HL-60/S4 treated with phorbol 12-myristate 13-acetate at 8.2 ng/mL for 4 days and 3 days (cell line): ENCODE measurements around the gene TBC1D14.

Source experiments
- in situ Hi-C: fragments of 300-500 bp; cut with MboI; formaldehyde crosslinking; loops from 2 replicates; pipeline ENCODE4 v1.15.0; 2022; ENCODE audit warnings: low sequenced_read_pairs

Gene TBC1D14

DNA sequence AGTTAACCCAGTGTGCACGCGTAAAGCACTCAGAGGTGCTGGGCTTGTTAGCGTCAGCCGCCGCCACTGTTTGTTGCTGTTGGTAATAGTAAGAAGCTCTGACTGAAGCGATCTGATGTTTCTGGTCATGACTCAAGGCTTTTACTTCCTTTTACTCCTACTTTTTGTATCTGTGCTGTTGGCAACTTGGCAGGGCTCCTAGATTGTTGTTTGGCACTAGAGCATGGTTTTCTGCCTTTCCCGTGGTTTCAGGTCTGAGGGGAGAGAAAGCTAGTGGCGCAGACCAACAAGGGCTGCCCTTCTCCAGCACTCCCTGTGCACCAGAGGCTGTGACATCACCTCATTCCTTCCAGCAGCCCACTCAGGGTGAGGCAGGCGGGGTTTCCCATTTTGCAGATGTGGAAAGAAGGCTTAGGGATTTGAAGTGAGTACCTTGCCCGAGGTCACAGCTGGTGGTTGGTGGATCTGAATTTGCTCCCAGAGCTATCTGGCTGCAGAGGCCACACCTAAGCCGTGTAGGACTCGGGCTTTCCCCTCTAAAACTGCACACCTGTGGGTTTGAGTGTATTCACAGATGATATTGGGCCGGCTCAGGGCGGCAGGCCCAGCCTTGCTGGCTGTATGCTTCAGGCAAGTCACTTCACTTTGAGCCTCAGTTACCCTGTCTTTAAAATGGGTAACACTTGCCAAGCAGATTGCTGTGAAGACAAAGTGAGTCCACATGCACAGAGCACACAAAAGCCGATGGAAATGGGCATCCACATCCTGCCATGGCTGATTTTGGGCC, 82.3 kb downstream of the TBC1D14 start:
- in situ Hi-C loops, result no loop called here

DNA sequence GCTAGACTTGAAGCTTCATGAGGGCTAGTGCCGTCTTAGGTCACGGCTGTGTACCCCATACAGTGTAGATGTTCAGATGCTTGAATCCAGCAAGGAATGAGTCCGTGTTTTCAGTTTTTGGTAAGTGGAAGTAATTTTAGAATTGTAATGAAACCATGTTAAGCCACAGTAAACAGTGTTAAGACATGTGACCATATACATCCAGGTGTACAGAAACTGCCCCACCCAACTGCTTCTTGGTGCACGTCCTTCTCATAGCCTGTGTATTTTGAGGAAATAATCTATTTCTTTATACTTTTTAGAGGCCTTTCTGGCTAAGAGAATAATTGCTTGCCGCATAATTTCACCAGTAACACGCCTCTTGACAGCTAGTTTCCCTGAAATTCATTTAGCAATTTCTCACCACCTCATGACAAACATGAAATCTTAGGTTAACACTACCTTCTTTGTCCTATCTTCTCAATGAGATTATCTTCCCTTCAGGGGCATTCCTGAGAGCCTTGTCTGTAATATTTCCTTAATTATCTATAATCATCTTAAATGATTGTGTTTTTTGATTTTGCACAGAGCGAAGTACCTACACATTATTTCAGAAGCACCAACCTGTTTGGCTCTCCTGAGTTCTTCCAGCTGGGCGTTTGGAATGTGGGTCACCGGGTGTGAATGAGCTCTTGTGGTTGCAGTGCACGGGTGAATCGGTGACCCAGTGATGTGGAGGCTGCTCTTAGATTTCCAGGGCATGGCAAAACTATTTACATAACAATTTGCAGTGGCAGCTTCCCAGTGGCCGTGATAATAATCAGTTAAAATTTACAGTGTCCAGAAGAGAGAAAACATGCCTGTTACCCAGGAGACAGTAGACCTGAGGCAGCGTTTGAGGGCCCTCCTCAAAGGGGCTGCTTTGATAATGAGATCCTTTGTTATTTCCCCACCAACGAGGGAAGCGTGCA, 83.4 kb downstream of the TBC1D14 start:
- in situ Hi-C loops, result no loop called here

DNA sequence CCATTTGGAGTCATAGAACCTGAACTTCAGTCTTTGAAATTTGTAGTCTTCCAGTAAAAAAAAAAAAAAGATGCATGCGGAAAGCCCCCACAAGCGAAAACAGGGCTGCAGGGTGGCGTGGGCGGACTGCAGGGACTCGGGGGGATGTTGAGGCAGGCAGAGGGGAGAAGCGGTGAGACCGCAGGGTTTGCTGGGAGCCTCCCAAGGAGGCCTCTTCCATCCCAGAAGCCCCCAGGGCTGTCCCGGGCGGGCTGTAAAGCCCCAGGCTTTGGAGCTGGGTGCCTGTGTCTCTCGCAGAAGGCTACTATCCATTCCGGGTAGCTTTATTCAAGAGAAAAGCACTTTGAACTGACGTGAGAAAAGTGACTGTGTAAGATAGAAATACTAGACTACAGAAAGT, 86.9 kb downstream of the TBC1D14 start:
- in situ Hi-C loops, result no loop called here

DNA sequence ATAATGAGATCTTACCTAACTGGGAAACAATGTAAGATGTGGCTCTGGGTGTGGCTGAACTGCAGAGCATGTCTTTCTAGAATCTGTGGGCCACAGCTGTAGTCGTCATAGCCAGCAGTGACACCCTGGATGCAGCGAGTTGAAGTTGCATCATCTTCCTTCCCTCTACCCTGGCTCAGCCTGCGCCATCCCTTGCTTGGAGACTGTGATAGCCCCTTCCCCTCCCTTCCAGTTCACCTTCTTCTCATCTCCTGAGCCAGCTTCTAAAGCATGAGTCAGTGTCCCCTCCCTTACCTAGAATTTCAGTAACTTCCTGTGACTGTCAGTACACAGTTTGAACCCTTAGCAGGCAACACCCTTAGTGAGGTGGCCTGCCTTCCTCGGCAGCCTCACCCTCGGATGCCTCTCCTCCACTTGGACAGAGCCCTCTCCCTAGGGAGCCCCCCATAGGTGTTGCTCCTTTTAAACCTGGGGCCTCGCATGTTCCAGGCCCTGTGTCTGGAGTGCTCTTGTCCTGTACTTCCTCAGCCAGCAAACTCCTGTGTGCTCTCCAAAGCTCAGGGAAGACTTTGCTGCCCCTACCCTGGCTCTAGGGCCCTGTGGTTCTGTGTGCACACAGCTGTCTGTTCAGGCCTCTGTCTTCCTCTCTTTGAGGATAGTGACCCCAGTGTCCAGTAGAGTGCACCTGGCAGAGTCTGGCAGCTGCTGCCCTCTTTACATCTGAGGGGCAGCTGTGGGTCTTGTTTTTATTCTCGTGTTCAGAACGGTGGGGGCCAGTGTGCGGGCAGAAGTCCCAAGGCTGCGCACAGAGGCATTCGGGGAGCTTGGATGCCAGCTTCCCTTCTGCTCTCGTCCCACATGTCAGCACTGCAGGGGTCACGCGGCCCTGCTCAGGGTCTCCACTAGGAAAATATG, 89.8 kb downstream of the TBC1D14 start:
- in situ Hi-C loops, result no loop called here

DNA sequence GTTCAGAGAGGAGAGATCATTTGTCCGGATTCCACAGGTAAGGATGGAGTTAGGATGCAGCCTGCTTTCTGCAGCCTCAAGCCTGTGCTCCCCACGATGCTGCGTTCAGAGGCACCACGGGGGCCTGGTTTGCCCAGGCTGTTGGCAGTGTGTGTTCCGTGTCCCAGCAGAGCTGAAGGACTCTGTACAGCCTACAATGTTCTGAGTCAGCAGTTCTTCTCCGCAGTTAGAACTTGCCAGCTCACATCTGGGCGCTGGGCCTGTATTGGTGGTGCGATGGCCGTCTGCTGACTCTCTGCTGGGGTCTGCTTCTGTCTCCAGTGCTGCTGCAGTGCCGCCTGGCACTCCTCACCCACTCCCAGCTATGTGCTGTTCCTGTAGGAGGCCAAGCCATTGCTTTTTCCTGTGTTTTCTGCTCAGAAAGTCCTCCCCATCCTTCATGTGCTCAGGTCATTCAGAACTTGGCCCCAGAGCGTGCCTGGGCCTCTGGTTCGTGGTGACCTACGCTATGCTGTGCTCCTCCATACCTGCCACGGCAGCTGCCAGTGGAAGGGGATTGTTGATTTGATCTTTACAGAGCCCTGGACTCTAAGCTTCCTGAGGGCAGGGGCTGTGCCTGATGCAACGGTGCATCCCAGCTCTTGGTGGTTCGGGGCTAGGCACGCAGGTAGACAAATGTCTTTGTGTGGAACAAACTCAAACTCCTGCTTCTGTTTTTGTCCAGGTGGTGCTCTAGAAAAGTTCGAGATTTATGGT, 91.0 kb downstream of the TBC1D14 start:
- in situ Hi-C loops, result no loop called here

DNA sequence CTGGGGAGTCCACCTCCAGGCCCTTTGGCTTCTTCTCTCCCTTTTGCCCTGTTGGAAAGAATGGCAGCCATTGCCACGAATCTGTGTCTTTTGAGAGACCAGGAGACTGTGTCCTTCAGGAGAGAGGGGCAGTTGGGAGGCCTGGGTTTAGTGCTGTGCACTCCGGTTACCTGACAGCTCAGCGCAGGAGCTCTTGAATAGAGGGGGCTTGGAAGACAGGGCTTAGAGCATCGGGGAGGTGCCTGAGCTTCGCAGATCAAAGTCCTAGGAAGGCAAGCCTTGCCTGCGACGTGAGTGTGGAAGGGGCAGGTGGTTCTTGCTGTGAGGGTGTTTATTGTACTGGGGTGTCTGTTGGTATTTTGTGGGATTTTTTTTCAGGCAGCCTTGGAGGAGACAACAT, 91.6 kb downstream of the TBC1D14 start:
- in situ Hi-C loops, result no loop called here

DNA sequence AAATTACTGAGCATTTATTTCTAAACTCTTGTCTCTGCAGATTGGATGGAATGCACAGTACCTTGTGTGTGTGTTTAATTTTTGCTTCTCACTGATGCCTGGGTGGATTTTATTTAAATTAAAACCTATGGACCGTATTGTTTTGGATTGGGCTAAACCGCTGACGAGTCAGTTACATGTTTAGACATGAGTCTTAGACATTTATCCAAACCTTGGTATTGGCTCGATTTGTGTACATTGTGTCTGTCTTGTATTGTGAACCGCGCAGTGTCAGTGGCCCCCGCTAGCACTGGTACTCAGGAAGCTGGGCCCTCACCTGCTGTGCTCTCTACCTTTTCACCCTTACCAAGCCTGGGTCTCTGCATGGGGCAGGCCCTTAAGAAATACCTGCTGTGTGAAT, 92.7 kb downstream of the TBC1D14 start:
- in situ Hi-C loops, result no loop called here

DNA sequence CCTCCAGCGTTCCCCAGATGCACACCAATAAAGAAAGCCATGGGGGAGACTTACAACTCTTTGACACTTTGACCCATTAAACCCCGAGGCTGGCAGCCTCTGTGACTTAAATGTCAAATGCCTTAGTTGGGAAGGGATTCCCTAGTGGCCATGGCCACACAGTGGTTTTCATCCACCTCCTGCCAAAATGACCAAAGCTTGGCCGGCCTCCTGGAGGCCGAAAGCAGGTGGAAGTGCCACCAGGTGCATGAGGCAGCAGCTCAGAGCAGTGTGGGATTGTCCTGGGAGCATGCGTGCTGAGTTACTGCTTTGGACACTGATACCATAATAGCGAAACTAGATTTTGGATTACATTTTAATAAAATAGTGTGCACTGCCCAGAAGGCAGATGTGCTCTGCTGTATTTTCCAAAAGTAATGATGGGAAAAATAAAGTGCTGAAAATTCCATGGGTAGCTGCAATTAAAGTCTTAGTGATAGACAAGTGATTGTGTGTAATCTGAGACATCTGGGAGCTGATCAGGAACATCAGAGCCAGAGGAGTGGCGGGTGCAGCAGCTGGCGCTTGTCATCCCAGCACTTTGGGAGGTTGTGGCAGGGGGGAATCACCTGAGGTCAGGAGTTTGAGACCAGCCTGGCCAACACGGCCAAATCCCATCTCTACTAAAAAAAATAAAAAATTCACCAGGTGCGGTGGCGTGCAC, 93.7 kb downstream of the TBC1D14 start:
- in situ Hi-C loops, result no loop called here

DNA sequence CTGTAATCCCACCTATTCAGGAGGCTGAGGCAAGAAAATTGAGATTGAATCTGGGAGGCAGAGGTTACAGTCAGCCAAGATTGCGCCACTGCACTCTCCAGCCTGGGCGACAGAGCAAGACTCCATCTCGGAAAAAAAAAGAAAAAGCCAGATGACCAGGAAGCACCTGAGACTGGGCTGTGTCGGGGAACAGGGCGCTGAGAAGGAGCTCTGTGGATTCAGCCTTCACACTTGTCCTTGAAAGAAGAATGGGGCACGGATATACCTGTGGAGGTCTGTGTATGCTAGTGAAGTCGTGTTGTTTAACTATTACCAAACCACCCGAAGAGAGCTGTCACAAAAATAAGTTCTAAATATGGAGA, 94.2 kb downstream of the TBC1D14 start:
- in situ Hi-C loops, result no loop called here

DNA sequence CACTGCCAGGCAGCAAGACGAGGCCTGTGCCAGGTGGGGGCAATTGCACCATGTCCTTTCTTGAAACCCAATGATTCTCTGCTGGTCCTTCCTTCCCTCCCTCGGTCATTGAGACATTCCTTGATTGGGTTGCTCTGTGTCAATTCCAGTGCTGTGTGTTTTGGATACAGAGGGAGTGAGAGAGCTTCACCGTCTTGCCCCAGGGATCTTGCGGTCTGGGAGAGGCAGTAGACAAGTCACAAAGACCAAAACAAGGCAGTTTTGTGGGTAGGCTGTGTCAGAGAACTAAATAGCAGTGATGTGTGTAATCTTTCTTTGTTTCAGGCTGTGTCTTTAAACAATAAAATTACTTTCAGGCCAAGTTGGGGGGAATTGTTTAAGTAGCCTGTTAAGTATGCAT, 94.7 kb downstream of the TBC1D14 start:
- in situ Hi-C loops, result no loop called here

DNA sequence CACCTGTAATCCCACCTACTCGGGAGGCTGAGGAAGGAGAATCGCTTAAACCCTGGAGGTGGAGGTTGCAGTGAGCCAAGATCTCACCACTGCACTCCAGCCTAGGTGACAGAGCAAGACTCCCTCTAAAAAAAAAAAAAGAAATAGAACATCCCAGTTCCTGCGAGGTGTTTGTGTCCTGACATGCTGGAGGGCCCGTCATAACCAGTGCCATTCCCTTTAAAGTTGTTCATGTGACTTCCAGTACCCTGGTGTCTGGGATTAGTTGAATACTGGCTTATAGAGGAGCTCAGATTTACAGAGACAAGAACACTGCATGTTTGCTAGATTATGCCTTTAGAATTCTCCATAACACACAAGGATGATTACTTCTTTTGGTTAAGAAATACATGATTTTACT, 95.9 kb downstream of the TBC1D14 start:
- in situ Hi-C loops, result no loop called here

DNA sequence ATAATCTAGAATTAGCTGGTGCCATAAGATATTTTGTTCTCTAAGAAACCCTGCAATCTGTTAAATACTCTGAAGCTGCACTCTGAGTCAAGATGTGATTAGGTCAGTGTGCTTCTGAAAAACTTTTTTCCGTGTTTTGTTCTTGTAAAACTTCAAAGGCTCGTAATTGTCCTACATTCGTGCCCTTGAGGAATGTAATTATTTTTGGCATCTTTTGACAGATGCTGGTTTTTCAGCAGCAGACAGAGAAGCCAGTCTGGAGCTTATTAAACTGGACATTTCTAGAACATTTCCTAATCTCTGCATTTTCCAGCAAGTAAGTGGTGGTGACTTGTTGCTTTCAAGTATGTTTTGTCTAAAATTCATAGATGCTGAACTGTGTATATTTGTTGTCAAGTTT, 96.8 kb downstream of the TBC1D14 start:
- in situ Hi-C loops, result no loop called here

DNA sequence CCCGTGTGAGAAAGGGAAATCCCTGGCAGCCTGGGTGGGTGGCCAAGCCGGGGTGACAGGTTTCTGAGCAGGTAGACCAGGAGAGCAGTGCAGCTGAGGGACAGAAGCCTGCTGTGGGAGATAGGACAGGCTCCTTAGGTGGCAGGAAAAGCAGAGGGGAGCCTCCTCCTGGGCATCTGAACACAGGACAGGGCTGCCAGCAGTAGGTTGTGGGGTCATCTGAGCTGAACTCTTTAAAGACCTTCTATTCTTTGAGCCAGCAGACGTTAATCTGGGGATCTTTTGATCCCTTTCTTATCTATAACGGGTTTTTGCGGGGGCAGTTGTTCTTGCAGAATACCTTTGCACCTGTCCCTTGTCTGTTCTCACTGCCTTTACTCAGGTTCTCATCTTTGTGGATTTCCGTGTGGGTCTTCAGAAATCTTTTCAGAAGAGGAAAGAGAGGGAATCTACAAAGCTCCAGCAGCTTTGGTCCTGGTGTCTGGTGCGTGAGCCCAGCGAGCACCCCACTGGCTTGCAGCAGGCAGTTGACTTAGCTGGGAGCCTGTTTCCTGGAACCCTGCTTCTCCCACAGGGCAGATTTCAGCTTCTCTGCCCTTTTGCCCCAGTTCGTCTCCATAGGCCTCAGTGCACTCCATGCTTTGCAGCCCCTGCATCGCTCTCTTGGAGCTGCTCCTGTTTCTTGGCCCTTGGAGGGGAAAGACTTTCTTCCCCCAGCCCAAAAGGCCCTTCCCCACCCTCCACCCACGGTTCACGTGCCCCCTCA, 97.7 kb downstream of the TBC1D14 start:
- in situ Hi-C loops, result no loop called here

DNA sequence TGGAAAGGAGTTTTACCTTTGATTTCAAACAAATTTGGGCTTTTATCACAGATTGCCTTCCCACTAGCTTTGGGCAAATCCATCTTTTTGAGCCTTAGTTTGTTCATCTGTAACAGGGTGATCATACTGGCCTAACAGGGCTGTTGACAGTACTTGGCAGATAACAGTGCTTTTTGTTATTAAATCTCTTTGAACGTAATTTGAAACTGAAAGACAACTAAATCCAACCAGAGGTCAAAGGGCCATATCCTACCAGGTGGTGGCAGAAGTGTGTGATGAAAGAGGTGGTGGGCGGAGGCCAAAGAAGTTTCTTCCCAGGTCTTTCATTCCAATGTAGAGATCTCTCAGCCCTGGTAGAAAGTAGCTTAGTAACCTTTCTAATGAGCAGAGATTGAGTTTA, 98.3 kb downstream of the TBC1D14 start:
- in situ Hi-C loops, result no loop called here

DNA sequence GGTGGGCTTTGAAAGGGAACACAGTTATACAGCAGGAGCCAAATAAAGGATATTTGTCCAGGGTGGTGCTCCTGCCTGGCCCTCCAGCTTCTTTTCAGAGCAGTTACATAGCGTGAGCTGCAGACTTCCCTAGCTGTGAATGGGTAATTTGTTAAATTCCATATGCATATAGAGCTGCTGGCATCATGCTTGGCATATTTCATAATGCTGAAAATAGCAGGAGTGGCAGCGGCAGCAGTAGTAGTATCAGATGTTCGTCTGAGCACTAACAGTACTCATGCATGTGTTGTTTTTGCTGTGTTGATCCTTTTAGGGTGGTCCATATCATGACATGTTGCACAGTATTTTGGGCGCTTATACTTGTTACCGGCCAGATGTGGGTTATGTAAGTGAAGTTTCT, 99.9 kb downstream of the TBC1D14 start:
- in situ Hi-C loops, result no loop called here

DNA sequence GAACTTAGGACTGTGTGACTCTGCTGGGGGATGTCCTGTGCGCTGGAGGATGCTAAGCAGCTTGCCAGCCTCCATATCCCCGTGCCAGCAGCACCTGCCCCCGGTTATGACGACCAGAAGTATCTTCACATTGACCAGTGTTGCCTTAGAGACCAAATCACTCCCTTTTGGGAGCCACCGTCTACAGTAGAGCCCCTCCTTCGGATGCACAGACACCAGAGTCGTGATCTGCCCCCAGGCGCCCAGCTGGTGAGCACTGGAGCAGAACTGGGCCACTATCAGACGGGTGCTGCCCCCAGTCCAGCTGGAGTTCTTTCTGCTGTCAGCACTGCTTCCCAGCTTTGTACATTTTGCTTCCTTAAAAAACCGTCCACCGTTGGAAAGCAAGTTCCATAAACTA, 103.5 kb downstream of the TBC1D14 start:
- in situ Hi-C loops, result no loop called here

DNA sequence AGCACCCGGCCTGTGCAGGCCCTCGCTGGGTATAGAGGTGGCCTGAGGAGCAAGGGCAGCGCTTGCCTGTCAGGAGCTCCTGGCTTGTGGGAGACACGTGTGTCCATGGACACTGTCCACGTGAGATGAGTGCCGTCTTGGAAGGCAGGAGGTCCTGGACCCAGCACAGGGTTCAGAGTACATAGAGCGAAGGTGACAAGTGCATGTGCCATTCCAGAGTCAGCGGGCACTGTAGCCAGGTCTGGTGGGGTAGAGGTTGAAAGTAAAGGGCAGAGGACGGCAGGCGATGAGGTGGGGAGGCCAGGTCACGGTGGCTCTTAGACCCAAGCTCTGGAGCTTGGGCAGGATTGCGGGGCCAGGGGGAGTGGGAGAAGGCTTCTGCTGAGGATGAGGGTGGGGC, 105.2 kb downstream of the TBC1D14 start:
- in situ Hi-C loops, result no loop called here

DNA sequence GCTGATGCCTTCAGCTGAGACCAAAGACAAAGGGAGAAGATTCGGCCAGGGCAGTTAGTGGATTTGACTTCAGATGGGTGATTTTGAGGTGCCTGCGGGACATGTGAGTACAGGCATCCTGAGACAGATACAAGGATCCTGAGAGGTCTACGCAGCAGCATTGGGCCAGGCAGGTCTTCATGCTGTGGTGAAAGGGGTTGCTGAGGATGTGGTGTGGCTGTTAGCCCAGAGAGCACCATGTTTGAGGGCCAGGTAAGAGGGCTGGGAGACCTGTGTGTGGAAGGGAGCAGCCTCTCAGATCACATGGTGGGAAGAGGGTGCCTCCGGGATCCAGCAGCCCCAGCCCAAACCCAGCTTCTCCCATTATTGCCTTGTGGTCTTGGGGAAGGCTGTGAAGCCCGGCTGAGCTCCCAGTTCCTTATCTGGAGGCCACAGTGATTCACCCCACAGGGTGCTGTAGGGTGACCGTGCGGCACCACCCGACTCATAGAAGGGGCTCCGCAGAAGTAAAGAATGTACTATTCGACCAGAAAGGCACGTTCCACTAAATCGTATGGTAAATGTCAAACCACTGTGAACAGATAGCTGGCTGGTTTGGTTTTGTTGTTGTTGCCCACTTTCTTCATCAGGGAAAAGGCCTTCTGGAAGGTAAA, 105.9 kb downstream of the TBC1D14 start:
- in situ Hi-C loops, result no loop called here

DNA sequence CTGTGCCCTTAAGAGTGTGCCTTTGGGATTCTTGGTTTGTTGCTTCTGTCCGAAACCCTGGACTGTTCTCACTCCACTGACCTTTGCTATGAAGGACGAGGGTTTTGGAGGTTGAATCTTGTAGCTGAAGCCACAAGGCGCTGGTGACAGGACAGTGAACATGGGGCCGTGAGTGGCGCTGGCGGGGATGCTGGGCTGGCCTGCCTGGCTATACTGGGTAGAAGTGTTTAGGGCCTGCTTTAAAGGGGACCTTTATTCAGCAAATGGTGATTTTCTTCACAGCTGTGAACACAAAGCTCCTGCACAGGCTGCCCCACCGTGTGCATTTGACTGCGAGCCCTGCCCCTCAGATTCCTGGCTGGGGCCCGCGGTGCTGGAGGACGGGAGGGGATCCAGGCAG, 106.5 kb downstream of the TBC1D14 start:
- in situ Hi-C loops, result no loop called here
